PFSK-1 (cell line): Measurements from ENCODE around the gene ERN1.

Experiments
- FOXP2 ChIP-seq: optimal IDR thresholded peaks from 2 replicates; pipeline ENCODE3; 2011; ENCODE audit warnings: borderline replicate concordance, control low read depth, inconsistent platforms; ENCODE audit not compliant: insufficient read depth; ENCODE audit errors: extremely low read length, extremely low read depth
- POLR2AphosphoS5 ChIP-seq: IDR thresholded peaks from 2 replicates; pipeline ENCODE4 v1.6.1; 2012; ENCODE audit warnings: low read depth, mild to moderate bottlenecking, control low read depth, low read length, moderate library complexity
- REST ChIP-seq, 2 experiments: IDR thresholded peaks; 2 replicates each; pipeline versions ENCODE4 v1.6.1 to v1.8.0; 2011 to 2012; ENCODE audit warnings: low read depth in 2 of 2, low read length in 2 of 2, control low read depth in 1 of 2, inconsistent platforms in 1 of 2, mild to moderate bottlenecking in 1 of 2, moderate library complexity in 1 of 2; ENCODE audit not compliant: insufficient read depth in 1 of 2
- SIN3A ChIP-seq: IDR thresholded peaks from 2 replicates; pipeline ENCODE4 v1.6.1; 2012; ENCODE audit warnings: mild to moderate bottlenecking, low read length, moderate library complexity, borderline replicate concordance; ENCODE audit not compliant: insufficient read depth
- TAF1 ChIP-seq: IDR thresholded peaks from 2 replicates; pipeline ENCODE4 v1.6.1; 2012; ENCODE audit warnings: low read length, control low read depth, borderline replicate concordance; ENCODE audit not compliant: insufficient read depth

The ERN1 gene

GRCh38 chr17:64036198-64036922 is 93.6 kb downstream of the ERN1 start:
- TF ChIP-seq TAF1: no peak
- no peak for TF ChIP-seq POLR2AphosphoS5
- no peak for TF ChIP-seq FOXP2
- no peak for TF ChIP-seq SIN3A
- TF ChIP-seq REST (IDR thresholded peaks at IDR 0.05; ENCODE audit: insufficient read depth in 1 of 2, low read depth in 2 of 2, low read length in 2 of 2): no peak

DNA sequence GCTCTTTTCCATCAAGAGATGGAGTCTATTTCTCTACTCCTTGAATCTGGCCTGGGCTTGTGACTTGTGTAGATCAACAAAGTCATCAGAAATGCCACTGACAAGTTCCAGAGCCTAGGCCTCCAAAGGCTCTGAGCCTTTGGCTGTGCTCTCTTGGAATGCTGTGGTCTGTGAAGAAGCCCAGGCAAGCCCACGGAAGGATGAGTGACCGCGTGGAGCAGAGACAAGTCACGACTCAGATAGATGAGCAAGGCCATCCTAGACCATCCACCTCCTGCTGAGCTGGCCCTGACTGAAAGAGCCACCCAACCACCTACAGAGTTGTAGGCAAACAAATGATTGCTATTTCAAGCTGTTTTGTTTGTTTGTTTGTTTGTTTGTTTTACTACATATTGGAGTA is 97.9 kb downstream of the ERN1 start:
- TF ChIP-seq REST (IDR thresholded peaks at IDR 0.05; ENCODE audit: insufficient read depth in 1 of 2, low read depth in 2 of 2, low read length in 2 of 2): no peak
- no peak for TF ChIP-seq FOXP2
- no peak for TF ChIP-seq POLR2AphosphoS5
- TF ChIP-seq TAF1: no peak
- TF ChIP-seq SIN3A: no peak

DNA sequence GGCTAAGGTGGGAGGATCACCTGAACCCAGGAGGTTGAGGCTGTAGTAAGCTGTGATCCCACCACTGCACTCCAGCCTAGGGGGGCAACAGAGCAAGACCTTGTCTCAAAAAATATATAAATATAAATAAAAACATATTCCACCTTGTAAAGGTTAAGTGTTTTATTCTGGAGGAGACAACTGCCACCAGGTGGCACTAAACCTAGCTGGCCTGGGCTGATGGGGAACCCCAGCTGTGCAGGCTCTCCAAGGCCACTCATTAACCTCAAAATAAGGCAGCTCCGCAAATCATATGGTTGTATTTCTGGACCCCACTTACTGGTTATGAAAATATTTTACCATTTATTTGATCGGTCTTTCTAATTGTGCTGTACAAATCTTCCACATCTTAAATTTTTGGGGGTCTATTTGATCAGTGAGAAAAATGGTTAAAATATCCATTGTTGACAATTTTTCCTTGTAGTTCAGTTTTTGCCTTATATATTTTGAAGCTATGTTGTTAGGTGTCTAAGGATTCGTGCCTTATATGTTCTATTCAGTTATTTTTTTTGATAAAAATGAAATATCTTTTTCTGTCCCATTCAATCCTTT is 101.0 kb downstream of the ERN1 start:
- TF ChIP-seq SIN3A (no peak), FOXP2 (no peak), POLR2AphosphoS5 (no peak), REST (IDR thresholded peaks at IDR 0.05; ENCODE audit: insufficient read depth in 1 of 2, low read depth in 2 of 2, low read length in 2 of 2) (no peak), TAF1 (no peak)

DNA sequence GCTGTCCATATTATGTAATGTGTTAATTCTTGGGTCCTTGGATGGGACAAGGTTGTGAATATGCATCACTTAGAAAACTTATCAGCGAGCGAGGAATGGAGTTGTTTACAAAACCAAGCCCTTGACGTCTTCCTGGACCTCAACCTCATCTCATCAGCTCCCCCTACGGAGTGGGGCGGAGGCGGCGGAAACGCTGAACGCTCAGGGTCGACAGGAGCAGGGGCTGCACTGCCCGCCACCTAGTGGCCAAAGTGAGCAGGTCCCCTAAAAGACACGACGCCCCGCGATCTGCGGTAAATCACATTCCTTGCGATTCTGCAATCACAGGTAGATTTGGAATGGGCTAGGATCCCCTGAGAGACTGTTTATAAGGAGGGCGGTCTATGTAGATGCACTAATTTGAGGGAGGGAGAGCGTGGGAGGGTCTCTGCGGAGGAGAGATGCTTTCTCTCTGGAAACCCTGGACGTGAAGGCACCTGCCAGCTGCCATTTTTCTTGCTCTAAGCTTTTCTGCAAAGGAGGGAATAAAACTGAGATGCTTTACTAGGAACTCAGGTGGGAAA is 104.1 kb downstream of the ERN1 start:
- peak; percentile 73 for TF ChIP-seq FOXP2
- TF ChIP-seq POLR2AphosphoS5: no peak

DNA sequence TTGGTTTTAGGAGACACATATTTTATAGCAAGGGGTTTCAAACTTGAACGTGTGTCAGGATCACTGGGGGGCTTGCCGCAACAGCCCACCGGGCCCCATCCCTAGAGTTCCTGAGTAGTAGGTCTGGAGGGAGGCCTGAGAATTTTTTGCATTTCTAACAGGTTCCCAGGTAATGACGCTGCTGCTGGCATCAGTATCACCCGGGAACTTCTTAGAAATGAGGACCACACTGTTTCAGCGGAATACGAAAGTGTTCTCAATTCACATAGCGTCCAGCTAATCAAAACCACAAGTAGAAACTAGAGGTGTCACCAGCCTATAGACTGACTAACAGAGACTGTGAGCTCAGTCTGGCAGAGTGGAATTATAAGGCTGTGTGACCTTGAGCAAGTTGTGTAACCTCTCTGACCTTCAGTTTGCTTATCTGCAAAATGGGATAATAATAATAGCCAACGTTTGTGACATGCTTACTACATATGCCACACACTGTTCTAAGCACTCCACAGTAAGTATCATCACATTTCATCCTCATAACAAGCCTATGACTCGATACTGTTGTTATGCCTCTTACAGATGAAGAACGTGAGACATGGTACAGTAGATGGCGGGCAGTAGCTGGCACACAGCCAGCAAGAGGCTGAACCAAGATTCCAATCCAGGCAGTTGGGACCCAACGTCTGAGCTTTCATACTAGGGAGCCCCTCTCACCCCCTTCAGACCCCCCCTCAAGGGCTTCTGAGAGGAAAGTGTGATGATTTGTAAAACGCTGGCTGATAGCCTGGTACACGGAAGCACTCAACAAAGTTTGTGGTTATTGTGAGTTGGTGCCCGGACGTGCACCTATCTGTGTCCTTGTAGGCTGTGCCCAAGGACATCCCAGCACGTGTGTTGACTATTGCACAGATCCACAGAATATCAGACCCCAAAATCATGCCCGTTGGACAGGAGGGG is 104.9 kb downstream of the ERN1 start:
- TF ChIP-seq REST (IDR thresholded peaks at IDR 0.05; ENCODE audit: insufficient read depth in 1 of 2, low read depth in 2 of 2, low read length in 2 of 2) (no peak), POLR2AphosphoS5 (no peak), SIN3A (no peak), TAF1 (no peak), FOXP2 (no peak)
